DOHH2 (cell line): ENCODE results near the gene MOK.

Experiments
- EZH2phosphoT487 ChIP-seq: fragments of 200-600 bp; sonication (generic); IDR thresholded peaks from 2 replicates; pipeline ENCODE4 v1.6.1; 2017; ENCODE audit warnings: borderline replicate concordance, mild to moderate bottlenecking, antibody characterized with exemption, low read length, moderate library complexity, mixed read lengths
- TF ChIP-seq, protein P1 (sequence below): fragments of 200-600 bp; sonication (generic); IDR thresholded peaks from one replicate; pipeline ENCODE4 v1.5.1; 2014; ENCODE audit warnings: antibody characterized with exemption, mild to moderate bottlenecking, low read depth, low read length; ENCODE audit not compliant: poor library complexity, severe bottlenecking

- TF ChIP-seq, protein P1, sequence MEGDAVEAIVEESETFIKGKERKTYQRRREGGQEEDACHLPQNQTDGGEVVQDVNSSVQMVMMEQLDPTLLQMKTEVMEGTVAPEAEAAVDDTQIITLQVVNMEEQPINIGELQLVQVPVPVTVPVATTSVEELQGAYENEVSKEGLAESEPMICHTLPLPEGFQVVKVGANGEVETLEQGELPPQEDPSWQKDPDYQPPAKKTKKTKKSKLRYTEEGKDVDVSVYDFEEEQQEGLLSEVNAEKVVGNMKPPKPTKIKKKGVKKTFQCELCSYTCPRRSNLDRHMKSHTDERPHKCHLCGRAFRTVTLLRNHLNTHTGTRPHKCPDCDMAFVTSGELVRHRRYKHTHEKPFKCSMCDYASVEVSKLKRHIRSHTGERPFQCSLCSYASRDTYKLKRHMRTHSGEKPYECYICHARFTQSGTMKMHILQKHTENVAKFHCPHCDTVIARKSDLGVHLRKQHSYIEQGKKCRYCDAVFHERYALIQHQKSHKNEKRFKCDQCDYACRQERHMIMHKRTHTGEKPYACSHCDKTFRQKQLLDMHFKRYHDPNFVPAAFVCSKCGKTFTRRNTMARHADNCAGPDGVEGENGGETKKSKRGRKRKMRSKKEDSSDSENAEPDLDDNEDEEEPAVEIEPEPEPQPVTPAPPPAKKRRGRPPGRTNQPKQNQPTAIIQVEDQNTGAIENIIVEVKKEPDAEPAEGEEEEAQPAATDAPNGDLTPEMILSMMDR = no peak
- TF ChIP-seq EZH2phosphoT487 = no peak
These were observed 26.4 kb downstream of the MOK start for GRCh38 chr14:102278631-102278935.
